Smooth muscle cell (in vitro differentiated cells): ENCODE results near the gene MDM4. TPM values are rescaled to one million over a fixed set of nuclear protein-coding genes. Genes with fewer than 3 reads are reported as not detected.

Source experiments
- DNase-seq: peaks from one replicate; lab custom pipeline; 2025; ENCODE audit not compliant: unreplicated experiment; lab: John Stamatoyannopoulos, UW
- H2AFZ ChIP-seq: fragments of 200-600 bp; sonication (generic); 2 replicates; pipeline ENCODE4 v1.6.0; 2016; ENCODE audit warnings: antibody characterized with exemption, low read depth, mild to moderate bottlenecking
- H3F3A ChIP-seq: fragments of 200-600 bp; sonication (generic); 2 replicates; pipeline ENCODE4 v1.6.0; 2017; ENCODE audit warnings: antibody characterized with exemption, low read depth
- H3K27ac ChIP-seq: fragments of 200-600 bp; sonication (generic); 2 replicates; pipeline ENCODE4 v1.5.1; 2016; ENCODE audit warnings: low read depth, mild to moderate bottlenecking
- H3K27me3 ChIP-seq: fragments of 200-600 bp; sonication (generic); 2 replicates; pipeline ENCODE4 v1.6.1; 2016; ENCODE audit warnings: low read depth, mild to moderate bottlenecking
- H3K36me3 ChIP-seq: fragments of 200-600 bp; sonication (generic); 2 replicates; pipeline ENCODE4 v1.5.1; 2016; ENCODE audit warnings: low read depth
- H3K4me1 ChIP-seq: fragments of 200-600 bp; sonication (generic); 2 replicates; pipeline ENCODE4 v1.5.1; 2016; ENCODE audit warnings: low read depth
- H3K4me2 ChIP-seq: fragments of 200-600 bp; sonication (generic); 2 replicates; pipeline ENCODE4 v1.6.0; 2016; ENCODE audit warnings: mild to moderate bottlenecking
- H3K4me3 ChIP-seq: fragments of 200-600 bp; sonication (generic); 2 replicates; pipeline ENCODE4 v1.5.1; 2016; ENCODE audit warnings: mild to moderate bottlenecking
- H3K79me2 ChIP-seq: fragments of 200-600 bp; sonication (generic); 2 replicates; pipeline ENCODE4 v1.6.0; 2016; ENCODE audit warnings: low read depth, mild to moderate bottlenecking
- H3K9ac ChIP-seq: fragments of 200-600 bp; sonication (generic); 2 replicates; pipeline ENCODE4 v1.6.0; 2016; ENCODE audit warnings: low read depth
- H3K9me3 ChIP-seq: fragments of 200-600 bp; sonication (generic); replicated peaks from 2 replicates; pipeline ENCODE4 v1.5.1; 2016; ENCODE audit warnings: low read depth
- H4K20me1 ChIP-seq: fragments of 200-600 bp; sonication (generic); 2 replicates; pipeline ENCODE4 v1.6.0; 2016; ENCODE audit warnings: low read depth
- WGBS: methylation state at CpG from one replicate; pipeline ENCODE4 v1.1.7; 2016; ENCODE audit warnings: low lambda C conversion rate; 5-methylcytosine and 5-hydroxymethylcytosine counted together
- polyA plus RNA-seq: library from polyadenylated mRNA; unstranded; fragments of >200 nt; fragmentation: Nextera tagmentation; extraction: Ambion mirVana; gene quantifications from 2 replicates; pipeline ENCODE4 v1.2.1, GENCODE V29; 2016
- total RNA-seq: library from RNA; depleted of rRNA; stranded (reverse); fragments of >200 nt; gene quantifications from 2 replicates; pipeline ENCODE4 v1.2.3, GENCODE V29; 2014
- TF ChIP-seq, protein P1 (sequence below): fragments of 200-600 bp; sonication (generic); IDR thresholded peaks from 2 replicates; pipeline ENCODE4 v1.5.1; 2017; ENCODE audit warnings: borderline replicate concordance, mild to moderate bottlenecking, antibody characterized with exemption; ENCODE audit not compliant: insufficient read depth, poor library complexity, severe bottlenecking

MDM4 gene
- total and polyA plus RNA-seq, 2 experiments from 2014 or later = 10.8 to 31.7 TPM

DNA sequence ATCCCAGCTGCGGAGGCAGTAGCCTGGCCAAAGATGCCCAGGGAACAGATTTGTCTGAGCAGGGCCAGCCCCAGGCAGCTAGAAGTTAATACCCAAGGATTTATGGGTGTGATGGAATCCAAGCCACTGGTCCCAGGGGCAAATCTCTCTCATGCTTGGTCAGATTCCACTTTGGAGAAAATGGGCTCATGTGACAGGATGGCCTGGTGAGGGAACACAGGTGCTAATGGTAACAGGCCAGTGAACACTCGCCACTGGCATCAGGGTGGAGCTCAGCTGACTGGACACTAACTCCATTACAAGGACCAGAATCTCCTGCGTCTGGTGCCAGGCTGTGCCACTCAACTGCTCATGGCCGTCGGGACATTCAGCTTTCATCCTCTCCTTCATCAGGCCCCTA, 12.0 kb downstream of the MDM4 start:
- Histone ChIP-seq H3K9me3 (no peaks in the 10 kb centered on the region), H3K27me3 (no peaks in the 10 kb centered on the region), H2AFZ (no peak overlapping the region), H4K20me1 (peaks cover 50% of the 10 kb centered on the region), H3K79me2 (peaks cover 15% of the 10 kb centered on the region), H3F3A (no peaks in the 10 kb centered on the region), H3K4me2 (no peak overlapping the region), H3K36me3 (peaks cover 27% of the 10 kb centered on the region), H3K4me1 (no peaks in the 10 kb centered on the region), H3K27ac (no peak overlapping the region), H3K4me3 (no peak overlapping the region), H3K9ac (no peak overlapping the region)
- TF ChIP-seq, protein P1, sequence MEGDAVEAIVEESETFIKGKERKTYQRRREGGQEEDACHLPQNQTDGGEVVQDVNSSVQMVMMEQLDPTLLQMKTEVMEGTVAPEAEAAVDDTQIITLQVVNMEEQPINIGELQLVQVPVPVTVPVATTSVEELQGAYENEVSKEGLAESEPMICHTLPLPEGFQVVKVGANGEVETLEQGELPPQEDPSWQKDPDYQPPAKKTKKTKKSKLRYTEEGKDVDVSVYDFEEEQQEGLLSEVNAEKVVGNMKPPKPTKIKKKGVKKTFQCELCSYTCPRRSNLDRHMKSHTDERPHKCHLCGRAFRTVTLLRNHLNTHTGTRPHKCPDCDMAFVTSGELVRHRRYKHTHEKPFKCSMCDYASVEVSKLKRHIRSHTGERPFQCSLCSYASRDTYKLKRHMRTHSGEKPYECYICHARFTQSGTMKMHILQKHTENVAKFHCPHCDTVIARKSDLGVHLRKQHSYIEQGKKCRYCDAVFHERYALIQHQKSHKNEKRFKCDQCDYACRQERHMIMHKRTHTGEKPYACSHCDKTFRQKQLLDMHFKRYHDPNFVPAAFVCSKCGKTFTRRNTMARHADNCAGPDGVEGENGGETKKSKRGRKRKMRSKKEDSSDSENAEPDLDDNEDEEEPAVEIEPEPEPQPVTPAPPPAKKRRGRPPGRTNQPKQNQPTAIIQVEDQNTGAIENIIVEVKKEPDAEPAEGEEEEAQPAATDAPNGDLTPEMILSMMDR = no peak
- no peak for DNase-seq
- WGBS = 98% methylated on average over 5 of the region's 5 CpGs

DNA sequence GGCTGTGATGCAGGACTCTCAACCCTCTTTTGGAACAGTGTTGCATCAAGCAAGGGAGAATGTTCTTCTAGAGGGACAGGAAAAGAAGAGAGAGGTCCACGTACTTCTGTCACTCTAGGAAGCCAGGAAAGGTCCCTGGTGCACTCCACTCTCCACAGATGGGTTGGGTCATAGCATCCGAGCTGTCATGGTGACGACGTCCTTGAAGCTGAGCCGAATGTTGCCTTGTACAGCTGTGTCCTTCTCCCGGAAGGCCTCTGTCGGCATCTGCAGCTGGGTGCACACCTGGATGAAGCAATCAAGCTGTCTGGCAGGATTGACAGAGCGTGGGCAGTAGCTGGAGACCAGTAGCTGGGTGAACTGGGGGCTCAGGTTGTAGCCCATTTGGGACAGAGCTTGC, 12.5 kb downstream of the MDM4 start:
- H3K9me3 ChIP-seq = no peaks in the 10 kb centered on the region
- H4K20me1 ChIP-seq = peaks cover 49% of the 10 kb centered on the region
- H3K4me2 ChIP-seq = no peak overlapping the region
- H3K9ac ChIP-seq = no peak overlapping the region
- no peaks in the 10 kb centered on the region for H3K4me1 ChIP-seq
- peaks cover 12% of the 10 kb centered on the region for H3K79me2 ChIP-seq
- H3K4me3 ChIP-seq = no peak overlapping the region
- DNase-seq = no peak
- H2AFZ ChIP-seq = no peak overlapping the region
- H3K36me3 ChIP-seq = peaks cover 28% of the 10 kb centered on the region
- H3F3A ChIP-seq = no peaks in the 10 kb centered on the region
- H3K27me3 ChIP-seq = no peaks in the 10 kb centered on the region
- TF ChIP-seq, protein P1 = no peak
- 95% methylated on average over 8 of the region's 8 CpGs for WGBS
- no peak overlapping the region for H3K27ac ChIP-seq

DNA sequence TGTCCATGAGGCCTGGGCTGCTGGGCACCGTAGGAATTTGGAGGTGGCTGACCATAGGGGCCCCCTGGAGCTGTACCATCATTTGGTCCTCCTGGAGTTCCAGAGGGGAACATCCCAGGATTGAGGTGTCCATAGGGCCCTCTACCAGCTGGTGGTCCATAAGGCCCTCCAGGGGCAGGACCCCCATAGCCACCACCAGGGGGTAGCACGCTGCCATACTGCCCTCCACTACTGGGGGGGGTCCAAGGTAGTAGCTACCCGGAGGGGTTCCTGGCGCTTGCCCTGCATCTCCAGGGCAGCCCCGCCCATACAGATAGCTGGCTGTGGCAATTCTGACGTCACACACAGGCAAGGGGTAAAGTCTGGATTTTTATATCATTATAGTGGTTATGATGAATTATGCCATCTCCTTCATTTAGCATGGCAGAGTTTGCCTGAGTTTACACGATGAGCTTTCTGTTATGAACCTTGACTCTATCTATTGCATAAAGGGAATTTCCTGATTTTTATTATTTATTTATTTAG, 13.2 kb downstream of the MDM4 start:
- 94% methylated on average over 7 of the region's 7 CpGs for WGBS
- TF ChIP-seq, protein P1 = no peak
- H3K79me2 ChIP-seq = peaks cover 7% of the 10 kb centered on the region
- H3K9ac ChIP-seq = no peak overlapping the region
- H3K27ac ChIP-seq = no peak overlapping the region
- no peaks in the 10 kb centered on the region for H3K9me3 ChIP-seq
- H3K4me2 ChIP-seq = no peak overlapping the region
- H4K20me1 ChIP-seq = peaks cover 41% of the 10 kb centered on the region
- H3K4me3 ChIP-seq = no peak overlapping the region
- peaks cover 35% of the 10 kb centered on the region for H3K36me3 ChIP-seq
- H3F3A ChIP-seq = no peaks in the 10 kb centered on the region
- no peaks in the 10 kb centered on the region for H3K4me1 ChIP-seq
- H3K27me3 ChIP-seq = no peaks in the 10 kb centered on the region
- DNase-seq = no peak
- no peak overlapping the region for H2AFZ ChIP-seq

DNA sequence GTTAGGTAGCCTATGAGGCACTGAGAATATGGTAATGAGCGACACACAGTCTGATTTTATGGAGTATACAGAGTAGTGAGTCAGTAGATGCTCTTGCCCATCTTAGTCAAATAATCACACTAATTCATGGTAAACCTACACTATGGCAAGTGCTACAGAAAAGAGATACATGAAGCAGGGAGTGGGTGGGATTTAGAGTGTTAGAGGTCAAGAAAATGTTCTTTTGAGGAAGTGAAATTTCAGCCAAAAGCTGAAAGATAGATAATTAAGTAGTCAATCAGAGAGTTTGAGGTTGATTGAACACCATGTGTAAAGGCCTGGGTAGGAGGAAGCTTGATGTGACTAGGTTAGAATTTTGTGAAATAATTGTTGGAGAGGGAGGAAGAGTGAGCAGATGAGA, 14.7 kb downstream of the MDM4 start:
- Histone ChIP-seq H3K9me3 (no peaks in the 10 kb centered on the region), H3K4me3 (no peak overlapping the region), H2AFZ (no peak overlapping the region), H3K4me1 (no peaks in the 10 kb centered on the region), H3K27me3 (no peaks in the 10 kb centered on the region), H4K20me1 (peaks cover 32% of the 10 kb centered on the region), H3K79me2 (no peaks in the 10 kb centered on the region), H3F3A (no peaks in the 10 kb centered on the region), H3K27ac (no peak overlapping the region), H3K4me2 (no peak overlapping the region), H3K9ac (no peak overlapping the region), H3K36me3 (peaks cover 39% of the 10 kb centered on the region)
- DNase-seq = no peak
- WGBS = 96% methylated on average over 1 of the region's 1 CpG
- TF ChIP-seq, protein P1 = no peak
